Activated CD8-positive, alpha-beta T cell treated with anti-CD3 and anti-CD28 coated beads for 36 hours (primary cell): ENCODE data around the gene TMEM132A. TPM values are rescaled to one million over a fixed set of nuclear protein-coding genes. Genes with fewer than 3 reads are reported as not detected.
A peak's percentile ranks its signal among the peaks of the same experiment; 100 is the strongest.

ENCODE experiments used
- ATAC-seq: fragments of 200-7000 bp; cut with Tn5 transposase; one replicate; pipeline ENCODE4 v1.10.0; 2021; ENCODE audit warnings: mild to moderate bottlenecking, moderate library complexity
- CTCF ChIA-PET: fragments of 350-600 bp; sonication (Branson Sonifier 250); formaldehyde crosslinking; loops from one replicate; lab custom pipeline; 2021; ENCODE audit warnings: antibody characterized with exemption; lab: Charles Lee
- POLR2A ChIA-PET: fragments of 350-600 bp; sonication (Branson Sonifier 250); formaldehyde crosslinking; loops from one replicate; lab custom pipeline; 2021; ENCODE audit warnings: antibody characterized with exemption; lab: Charles Lee
- DNase-seq: peaks from one replicate; pipeline ENCODE4 v3.0.0-alpha.2; 2020
- H3K27ac Mint-ChIP-seq: one replicate; pipeline ENCODE4 v1.8.0; 2021; ENCODE audit warnings: mild to moderate bottlenecking, mixed read lengths
- H3K27me3 Mint-ChIP-seq: one replicate; pipeline ENCODE4 v1.8.0; 2021; ENCODE audit warnings: mixed read lengths
- H3K36me3 Mint-ChIP-seq: one replicate; pipeline ENCODE4 v1.8.0; 2021; ENCODE audit warnings: low read depth, mixed read lengths
- H3K4me1 Mint-ChIP-seq: one replicate; pipeline ENCODE4 v1.8.0; 2021; ENCODE audit warnings: low read depth, mixed read lengths
- H3K4me3 Mint-ChIP-seq: one replicate; pipeline ENCODE4 v1.8.0; 2021; ENCODE audit warnings: mild to moderate bottlenecking, moderate library complexity, mixed read lengths
- H3K9me3 Mint-ChIP-seq: one replicate; pipeline ENCODE4 v1.8.0; 2021; ENCODE audit warnings: mixed read lengths
- CTCF ChIP-seq: fragments of 200-600 bp; IDR thresholded peaks from one replicate; pipeline ENCODE4 v1.8.0; 2022; ENCODE audit warnings: antibody characterized with exemption, mild to moderate bottlenecking
- intact Hi-C: fragments of 100-400 bp; cut with micrococcal nuclease; formaldehyde crosslinking; loops from one replicate; pipeline ENCODE4 v1.10.0; 2022
- total RNA-seq, 2 experiments: library from RNA; stranded (reverse); gene quantifications; one replicate each; pipeline ENCODE4 v1.2.3, GENCODE V29; 2021

Gene TMEM132A
- total RNA-seq, 2 experiments from 2014 or later, result 1.1 to 1.3 TPM

GRCh38 chr11:60951606-60951903, 27.3 kb downstream of the TMEM132A start:
- ATAC-seq (peak; percentile 18), DNase-seq (peak; percentile 13)
- H3K27ac Mint-ChIP-seq, result peak overlapping the region; percentile 73
- no peaks in the 10 kb centered on the region for H3K9me3 Mint-ChIP-seq
- ChIA-PET POLR2A (interaction anchor here (0.6 to 1.3 kb wide), 4 partner anchors 9 to 209 kb away, joined by 3 to 4 read pairs (median 3); partner anchors contain the start of gene VPS37C), CTCF (interaction anchor here (5.5 kb wide), 1 partner anchor 19 kb away, joined by 22 read pairs; the partner anchor contains the start of gene CD6)
- peaks cover 29% of the 10 kb centered on the region for H3K4me1 Mint-ChIP-seq
- intact Hi-C loops, result no loop called here
- peaks cover 5% of the 10 kb centered on the region for H3K27me3 Mint-ChIP-seq
- TF ChIP-seq CTCF, result no peak
- peak overlapping the region; percentile 68 for H3K4me3 Mint-ChIP-seq
- H3K36me3 Mint-ChIP-seq, result no peaks in the 10 kb centered on the region

- Mint-ChIP-seq H3K27ac (peak within 1 kb of the TSS; percentile 73), H3K27me3 (peaks cover 5% of the 10 kb centered on the region), H3K36me3 (no peaks in the 10 kb centered on the region), H3K4me1 (peaks cover 29% of the 10 kb centered on the region), H3K9me3 (no peaks in the 10 kb centered on the region), H3K4me3 (peak within 1 kb of the TSS; percentile 68)
- peak; percentile 65 for DNase-seq
- intact Hi-C loops, result no loop called here
- ATAC-seq, result peak; percentile 77
- ChIA-PET POLR2A (interaction anchor here (0.6 to 1.3 kb wide), 4 partner anchors 10 to 209 kb away, joined by 3 to 4 read pairs (median 3); partner anchors contain the start of gene VPS37C), CTCF (interaction anchor here (1.4 to 5.5 kb wide), 2 partner anchors 10 to 18 kb away, joined by 6 to 22 read pairs; partner anchors contain the start of gene CD6)
- no peak for TF ChIP-seq CTCF
Measured at GRCh38 chr11:60951904-60952741, 27.9 kb downstream of the TMEM132A start, which contains the start of gene SLC15A3. SLC15A3 (minus strand) TSS chr11:60952176; CDS start chr11:60951551, 625 bp downstream.

- TF ChIP-seq CTCF, result no peak
- intact Hi-C loops, result no loop called here
- Mint-ChIP-seq H3K9me3 (no peaks in the 10 kb centered on the region), H3K4me1 (peaks cover 29% of the 10 kb centered on the region), H3K36me3 (no peaks in the 10 kb centered on the region), H3K4me3 (peak overlapping the region; percentile 68), H3K27ac (no peak overlapping the region), H3K27me3 (peaks cover 5% of the 10 kb centered on the region)
- ChIA-PET CTCF (interaction anchor here (1.4 to 5.5 kb wide), 2 partner anchors 10 to 18 kb away, joined by 6 to 22 read pairs; partner anchors contain the start of gene CD6), POLR2A (interaction anchor here (0.6 to 1.0 kb wide), 4 partner anchors 12 to 170 kb away, joined by 3 to 4 read pairs (median 3); no protein-coding TSS in a partner anchor)
- no peak for DNase-seq
- no peak for ATAC-seq
Measured at GRCh38 chr11:60952742-60953170, 28.5 kb downstream of the TMEM132A start.

- intact Hi-C loops, result no loop called here
Measured at GRCh38 chr11:60953781-60954180, 29.5 kb downstream of the TMEM132A start.

More at GRCh38 chr11:60953781-60954180, 29.5 kb downstream of the TMEM132A start:
- H3K27me3 Mint-ChIP-seq, result peaks cover 5% of the 10 kb centered on the region
- no peak for TF ChIP-seq CTCF
- DNase-seq (no peak), ATAC-seq (no peak)
- ChIA-PET CTCF (interaction anchor here (1.4 to 5.5 kb wide), 3 partner anchors 9 to 38 kb away, joined by 4 to 22 read pairs (median 6); partner anchors contain the start of gene CD6), POLR2A (interaction anchor here (0.6 to 1.1 kb wide), 4 partner anchors 13 to 89 kb away, joined by 3 to 4 read pairs (median 4); partner anchors contain the start of gene CD6)
- peak overlapping the region; percentile 71 for H3K27ac Mint-ChIP-seq
- H3K9me3 Mint-ChIP-seq, result no peaks in the 10 kb centered on the region
- H3K36me3 Mint-ChIP-seq, result no peaks in the 10 kb centered on the region
- peaks cover 26% of the 10 kb centered on the region for H3K4me1 Mint-ChIP-seq
- no peak overlapping the region for H3K4me3 Mint-ChIP-seq
